Measurements from ENCODE around the gene HJV.

HJV gene

GRCh38 chr1:145996433-145997015 lies 25.0 kb downstream of the HJV start, which contains the start of gene TXNIP:
TSS of gene TXNIP (minus strand) at chr1:145996579. CDS start at chr1:145996266, 313 bp downstream.
- H3F3A ChIP-seq (ENCODE audit: low read depth), result peaks cover 13% of the 10 kb centered on the region; the same call in 1 of the 2 replicates
- peak within 1 kb of the TSS; percentile 98 for H3K4me3 ChIP-seq (ENCODE audit: low read length, poor library complexity, severe bottlenecking)
- no peaks in the 10 kb centered on the region for H3K9me2 ChIP-seq (replicated peaks; ENCODE audit: low read depth, low read length)
- H3K9me3 ChIP-seq (ENCODE audit: insufficient read depth, low read depth, low read length), result no peaks in the 10 kb centered on the region
- H3K9ac ChIP-seq (ENCODE audit: low read depth, low read length, poor library complexity, severe bottlenecking), result peak within 1 kb of the TSS; percentile 100
- peak within 1 kb of the TSS; percentile 91 for H3K4me2 ChIP-seq (ENCODE audit: low read depth, low read length, poor library complexity, severe bottlenecking)
- peaks cover 43% of the 10 kb centered on the region for H4K20me1 ChIP-seq (ENCODE audit: insufficient read depth, low read length, poor library complexity, severe bottlenecking)
- peaks cover 29% of the 10 kb centered on the region; the same call in 1 of the 2 replicates for H3K36me3 ChIP-seq (ENCODE audit: insufficient read depth, low read length)
- H3K27me3 ChIP-seq (ENCODE audit: insufficient read depth, low read length, poor library complexity, severe bottlenecking), result peaks cover 9% of the 10 kb centered on the region
- no peak within 1 kb of the TSS for H2AFZ ChIP-seq (ENCODE audit: low read length)
- H3K4me1 ChIP-seq (ENCODE audit: insufficient read depth, low read length, poor library complexity, severe bottlenecking), result peaks cover 39% of the 10 kb centered on the region
- TF ChIP-seq CTCF (conservative IDR thresholded peaks at IDR 0.05; ENCODE audit: low read length), result no peak
- no peak for TF ChIP-seq EZH2phosphoT487 (IDR thresholded peaks at IDR 0.05; ENCODE audit: borderline replicate concordance)
- peaks cover 51% of the 10 kb centered on the region for H3K79me2 ChIP-seq (ENCODE audit: insufficient read depth, low read length)

- no peaks in the 10 kb centered on the region for H3K9me2 ChIP-seq (replicated peaks; ENCODE audit: low read depth, low read length)
- peaks cover 39% of the 10 kb centered on the region for H3K4me1 ChIP-seq (ENCODE audit: insufficient read depth, low read length, poor library complexity, severe bottlenecking)
- H2AFZ ChIP-seq (ENCODE audit: low read length), result no peak overlapping the region
- peak overlapping the region; percentile 91 for H3K4me2 ChIP-seq (ENCODE audit: low read depth, low read length, poor library complexity, severe bottlenecking)
- peaks cover 51% of the 10 kb centered on the region for H3K79me2 ChIP-seq (ENCODE audit: insufficient read depth, low read length)
- H3K4me3 ChIP-seq (ENCODE audit: low read length, poor library complexity, severe bottlenecking), result peak overlapping the region; percentile 98
- no peaks in the 10 kb centered on the region for H3K9me3 ChIP-seq (ENCODE audit: insufficient read depth, low read depth, low read length)
- peaks cover 29% of the 10 kb centered on the region; the same call in 1 of the 2 replicates for H3K36me3 ChIP-seq (ENCODE audit: insufficient read depth, low read length)
- H3F3A ChIP-seq (ENCODE audit: low read depth), result peaks cover 16% of the 10 kb centered on the region
- peaks cover 43% of the 10 kb centered on the region for H4K20me1 ChIP-seq (ENCODE audit: insufficient read depth, low read length, poor library complexity, severe bottlenecking)
- peak overlapping the region; percentile 100 for H3K9ac ChIP-seq (ENCODE audit: low read depth, low read length, poor library complexity, severe bottlenecking)
- no peak for TF ChIP-seq CTCF (conservative IDR thresholded peaks at IDR 0.05; ENCODE audit: low read length)
- H3K27me3 ChIP-seq (ENCODE audit: insufficient read depth, low read length, poor library complexity, severe bottlenecking), result peaks cover 9% of the 10 kb centered on the region
Measured at GRCh38 chr1:145995964-145996432, 25.5 kb downstream of the HJV start.

- Histone ChIP-seq H3K27me3 (ENCODE audit: insufficient read depth, low read length, poor library complexity, severe bottlenecking) (peaks cover 9% of the 10 kb centered on the region), H3K4me2 (ENCODE audit: low read depth, low read length, poor library complexity, severe bottlenecking) (peak overlapping the region; percentile 91), H2AFZ (ENCODE audit: low read length) (no peak overlapping the region), H3F3A (ENCODE audit: low read depth) (peaks cover 22% of the 10 kb centered on the region), H3K36me3 (ENCODE audit: insufficient read depth, low read length) (peaks cover 29% of the 10 kb centered on the region; the same call in 1 of the 2 replicates), H4K20me1 (ENCODE audit: insufficient read depth, low read length, poor library complexity, severe bottlenecking) (peaks cover 43% of the 10 kb centered on the region), H3K79me2 (ENCODE audit: insufficient read depth, low read length) (peaks cover 51% of the 10 kb centered on the region), H3K4me3 (ENCODE audit: low read length, poor library complexity, severe bottlenecking) (peak overlapping the region; percentile 98), H3K9ac (ENCODE audit: low read depth, low read length, poor library complexity, severe bottlenecking) (peak overlapping the region; percentile 100), H3K9me2 (replicated peaks; ENCODE audit: low read depth, low read length) (no peaks in the 10 kb centered on the region), H3K9me3 (ENCODE audit: insufficient read depth, low read depth, low read length) (no peaks in the 10 kb centered on the region), H3K4me1 (ENCODE audit: insufficient read depth, low read length, poor library complexity, severe bottlenecking) (peaks cover 39% of the 10 kb centered on the region)
- no peak for TF ChIP-seq CTCF (conservative IDR thresholded peaks at IDR 0.05; ENCODE audit: low read length)
- no peak for TF ChIP-seq EZH2phosphoT487 (IDR thresholded peaks at IDR 0.05; ENCODE audit: borderline replicate concordance)
Measured at GRCh38 chr1:145995148-145995881, 26.2 kb downstream of the HJV start.
